ENCODE data around the gene TTC27.

The TTC27 gene

DNA sequence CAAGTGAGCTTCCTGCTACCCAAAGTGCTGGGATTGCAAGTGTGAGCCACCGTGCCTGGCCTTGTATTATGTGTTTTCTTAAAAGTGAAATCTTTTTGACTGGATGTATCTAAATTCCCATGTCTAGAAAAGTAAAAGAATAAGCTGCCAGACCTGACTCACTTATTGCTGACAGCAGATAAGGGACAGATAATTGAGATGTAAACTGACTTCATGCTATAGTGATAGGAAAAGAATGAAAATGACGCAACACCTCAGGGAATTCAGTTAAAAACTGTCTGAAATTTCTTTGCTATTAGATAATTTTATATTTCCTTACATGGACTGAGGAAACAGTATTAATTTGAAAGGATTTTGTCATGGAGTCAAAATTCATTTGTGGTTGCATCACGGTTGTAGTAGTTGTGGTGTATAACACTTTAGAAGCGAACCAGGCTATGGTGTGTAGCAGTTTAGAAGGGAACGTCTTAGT is 19.4 kb downstream of the TTC27 start:
- Histone ChIP-seq H4K20me1 (ENCODE audit: insufficient read depth, low read length) (no peaks in the 10 kb centered on the region), H3K79me2 (ENCODE audit: low read length) (no peaks in the 10 kb centered on the region)

GRCh38 chr2:32652555-32653209 is 24.8 kb downstream of the TTC27 start:
- Histone ChIP-seq H3K4me1 (ENCODE audit: low read length) (no peaks in the 10 kb centered on the region), H3K9ac (ENCODE audit: low read length) (no peak overlapping the region), H3K4me2 (ENCODE audit: low read length) (no peak overlapping the region), H3K27ac (ENCODE audit: low read length) (no peak overlapping the region), H3K27me3 (ENCODE audit: low read depth, low read length) (no peaks in the 10 kb centered on the region), H4K20me1 (ENCODE audit: insufficient read depth, low read length) (no peaks in the 10 kb centered on the region), H3K4me3 (ENCODE audit: low read length) (no peak overlapping the region), H2AFZ (ENCODE audit: low read depth, low read length) (no peak overlapping the region), H3K36me3 (replicated peaks; ENCODE audit: low read depth, low read length) (peaks cover 12% of the 10 kb centered on the region), H3K79me2 (ENCODE audit: low read length) (no peaks in the 10 kb centered on the region), H3K9me3 (ENCODE audit: insufficient read depth, low read length) (no peaks in the 10 kb centered on the region)
- TF ChIP-seq CTCF (IDR thresholded peaks at IDR 0.05; ENCODE audit: low read depth, low read length): no peak
- no peak for TF ChIP-seq EZH2phosphoT487 (IDR thresholded peaks at IDR 0.05; ENCODE audit: low read depth)

More for the DNA sequence above, 19.4 kb downstream of the TTC27 start:
- no peak overlapping the region for H3K4me2 ChIP-seq (ENCODE audit: low read length)
- H3K4me1 ChIP-seq (ENCODE audit: low read length): no peaks in the 10 kb centered on the region
- H3K9ac ChIP-seq (ENCODE audit: low read length): no peak overlapping the region
- H3K9me3 ChIP-seq (ENCODE audit: insufficient read depth, low read length): no peaks in the 10 kb centered on the region
- no peak overlapping the region for H3K27ac ChIP-seq (ENCODE audit: low read length)
- H2AFZ ChIP-seq (ENCODE audit: low read depth, low read length): no peak overlapping the region
- no peak overlapping the region for H3K4me3 ChIP-seq (ENCODE audit: low read length)
- no peaks in the 10 kb centered on the region for H3K27me3 ChIP-seq (ENCODE audit: low read depth, low read length)
- peaks cover 9% of the 10 kb centered on the region for H3K36me3 ChIP-seq (replicated peaks; ENCODE audit: low read depth, low read length)
- TF ChIP-seq EZH2phosphoT487 (IDR thresholded peaks at IDR 0.05; ENCODE audit: low read depth): no peak
- no peak for TF ChIP-seq CTCF (IDR thresholded peaks at IDR 0.05; ENCODE audit: low read depth, low read length)

GRCh38 chr2:32656069-32656468 is 28.2 kb downstream of the TTC27 start:
- Histone ChIP-seq H3K4me3 (ENCODE audit: low read length) (no peak overlapping the region), H3K27me3 (ENCODE audit: low read depth, low read length) (no peaks in the 10 kb centered on the region), H2AFZ (ENCODE audit: low read depth, low read length) (no peak overlapping the region), H3K9ac (ENCODE audit: low read length) (no peak overlapping the region), H3K4me1 (ENCODE audit: low read length) (no peaks in the 10 kb centered on the region), H3K4me2 (ENCODE audit: low read length) (no peak overlapping the region), H3K27ac (ENCODE audit: low read length) (no peak overlapping the region), H4K20me1 (ENCODE audit: insufficient read depth, low read length) (no peaks in the 10 kb centered on the region), H3K36me3 (replicated peaks; ENCODE audit: low read depth, low read length) (peaks cover 13% of the 10 kb centered on the region), H3K79me2 (ENCODE audit: low read length) (no peaks in the 10 kb centered on the region), H3K9me3 (ENCODE audit: insufficient read depth, low read length) (no peaks in the 10 kb centered on the region)
- TF ChIP-seq CTCF (IDR thresholded peaks at IDR 0.05; ENCODE audit: low read depth, low read length) (no peak), EZH2phosphoT487 (IDR thresholded peaks at IDR 0.05; ENCODE audit: low read depth) (no peak)

DNA sequence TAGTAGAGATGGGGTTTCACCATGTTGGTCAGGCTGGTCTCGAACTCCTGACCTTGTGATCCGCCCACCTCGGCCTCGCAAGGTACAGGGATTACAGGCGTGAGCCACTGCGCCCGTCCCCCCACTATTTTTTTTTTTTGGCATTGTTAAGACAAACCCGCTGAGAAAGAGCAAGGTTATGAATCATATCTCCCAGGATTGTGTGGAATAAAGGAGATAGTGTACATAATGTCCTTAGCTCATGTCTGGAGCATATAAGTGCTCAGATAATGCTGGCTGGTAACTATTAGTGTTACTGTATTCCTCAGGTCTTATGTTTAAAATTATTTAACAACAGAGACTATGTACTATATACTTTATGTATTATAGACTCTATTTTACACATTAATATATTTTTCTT is 36.0 kb downstream of the TTC27 start:
- no peaks in the 10 kb centered on the region for H3K36me3 ChIP-seq (replicated peaks; ENCODE audit: low read depth, low read length)
- no peaks in the 10 kb centered on the region for H3K9me3 ChIP-seq (ENCODE audit: insufficient read depth, low read length)
- TF ChIP-seq CTCF (IDR thresholded peaks at IDR 0.05; ENCODE audit: low read depth, low read length) (no peak), EZH2phosphoT487 (IDR thresholded peaks at IDR 0.05; ENCODE audit: low read depth) (no peak)

More for the DNA sequence above, 36.0 kb downstream of the TTC27 start:
- no peaks in the 10 kb centered on the region for H4K20me1 ChIP-seq (ENCODE audit: insufficient read depth, low read length)
- no peaks in the 10 kb centered on the region for H3K27me3 ChIP-seq (ENCODE audit: low read depth, low read length)
- H3K9ac ChIP-seq (ENCODE audit: low read length): no peak overlapping the region
- no peaks in the 10 kb centered on the region for H3K79me2 ChIP-seq (ENCODE audit: low read length)
- H2AFZ ChIP-seq (ENCODE audit: low read depth, low read length): no peak overlapping the region
- H3K4me3 ChIP-seq (ENCODE audit: low read length): no peak overlapping the region
- H3K4me1 ChIP-seq (ENCODE audit: low read length): no peaks in the 10 kb centered on the region
- H3K27ac ChIP-seq (ENCODE audit: low read length): no peak overlapping the region
- no peak overlapping the region for H3K4me2 ChIP-seq (ENCODE audit: low read length)
